ENCODE measurements around the gene HYKK.

GRCh38 chr15:78565097-78565950 is 57.9 kb downstream of the HYKK start, which contains the start of gene CHRNA5:
- no peak for TF ChIP-seq TAF1 (IDR thresholded peaks at IDR 0.05; ENCODE audit: low read depth)
- no peak for TF ChIP-seq EZH2 (IDR thresholded peaks at IDR 0.05; ENCODE audit: borderline replicate concordance, insufficient read depth, low read length, poor library complexity, severe bottlenecking)

Data from neural cell (in vitro differentiated cells).